Measurements from ENCODE around the gene MRPS7.
"Not testable (repeated sequence)": the region's sequence is repeated elsewhere in the genome, so short reads cannot be mapped to it uniquely, and the experiment has no call there.

MRPS7 gene

DNA sequence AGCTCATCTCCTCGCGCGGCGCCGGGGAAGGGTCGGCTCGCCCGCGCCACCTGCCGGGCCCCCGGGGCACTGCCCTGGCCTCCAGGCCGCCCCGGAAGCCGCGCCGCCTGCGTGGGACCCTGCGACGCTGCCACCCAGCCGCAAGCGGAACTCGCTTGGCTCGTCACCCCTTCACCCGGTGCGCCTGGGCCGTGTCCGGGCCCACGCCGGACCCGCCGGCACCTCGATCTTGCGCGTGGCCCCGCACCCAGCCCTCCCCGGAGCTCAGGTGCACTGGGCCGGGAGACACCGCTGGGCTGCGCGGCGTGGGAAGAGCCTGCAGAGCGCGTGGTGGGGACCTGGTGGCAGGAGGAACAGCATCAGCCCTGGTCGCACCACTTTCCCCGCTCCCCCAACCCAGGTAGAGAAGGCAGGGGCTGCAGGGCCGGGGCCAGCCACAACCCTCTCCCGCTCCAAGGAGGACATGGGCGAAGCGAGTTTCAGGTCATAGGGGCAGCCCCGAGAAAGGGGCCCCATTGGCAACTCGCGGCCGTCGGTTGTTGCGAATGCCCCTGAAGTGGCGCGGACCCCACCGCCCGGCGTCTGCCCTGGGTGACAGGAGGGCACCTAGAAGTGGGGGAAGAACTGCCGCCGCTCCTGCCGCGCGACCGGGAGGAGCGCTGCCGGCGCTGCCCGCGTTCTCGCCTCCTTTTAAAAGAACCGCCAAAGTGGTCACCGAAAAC is 9.7 kb downstream of the MRPS7 start:
- peak; percentile 85 for DNase-seq (ENCODE audit: low read depth)

DNA sequence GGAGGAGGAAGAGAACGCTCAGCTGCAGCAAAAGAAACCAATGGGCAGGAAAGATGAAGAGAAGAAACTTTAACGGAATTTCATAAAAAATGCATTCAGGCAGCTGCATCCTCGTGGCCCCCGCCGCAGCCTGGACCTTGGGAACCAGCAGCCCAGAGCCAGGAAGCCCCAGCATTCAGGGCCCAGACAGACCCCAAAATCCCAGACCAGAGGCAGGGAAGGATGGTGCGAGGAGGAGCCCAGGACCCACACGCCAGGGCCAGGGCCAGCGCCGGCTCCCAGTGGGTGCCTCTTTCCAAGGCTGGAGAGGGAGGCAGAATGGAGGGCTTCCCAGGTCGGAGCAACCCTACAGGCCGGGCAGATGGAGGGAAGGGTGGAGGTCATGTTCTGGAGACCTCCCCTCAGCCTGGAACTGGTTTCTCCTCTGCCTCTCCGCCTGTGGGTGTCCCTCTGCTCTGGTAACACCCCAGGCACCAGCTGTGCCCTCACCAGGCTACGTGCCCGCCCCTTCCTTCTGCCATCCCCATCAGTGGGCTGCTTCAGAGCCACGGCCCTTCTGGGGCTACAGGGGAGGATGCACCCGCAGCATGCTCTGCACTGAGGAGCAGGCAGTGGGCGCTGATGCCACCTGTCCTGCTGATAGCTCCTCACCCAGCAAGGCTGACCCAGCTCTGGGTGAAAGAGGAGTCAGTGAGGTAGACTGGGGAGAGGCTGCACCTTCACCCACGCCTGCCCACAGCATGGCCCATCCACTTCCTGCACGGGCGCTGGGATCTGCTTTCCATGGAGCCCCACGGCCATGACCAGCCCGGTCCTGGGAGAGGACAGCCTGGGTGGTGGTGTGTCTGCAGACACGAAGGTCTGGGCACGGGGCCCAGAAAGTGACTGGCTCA is 10.5 kb downstream of the MRPS7 start:
- DNase-seq (ENCODE audit: low read depth), result no peak

DNA sequence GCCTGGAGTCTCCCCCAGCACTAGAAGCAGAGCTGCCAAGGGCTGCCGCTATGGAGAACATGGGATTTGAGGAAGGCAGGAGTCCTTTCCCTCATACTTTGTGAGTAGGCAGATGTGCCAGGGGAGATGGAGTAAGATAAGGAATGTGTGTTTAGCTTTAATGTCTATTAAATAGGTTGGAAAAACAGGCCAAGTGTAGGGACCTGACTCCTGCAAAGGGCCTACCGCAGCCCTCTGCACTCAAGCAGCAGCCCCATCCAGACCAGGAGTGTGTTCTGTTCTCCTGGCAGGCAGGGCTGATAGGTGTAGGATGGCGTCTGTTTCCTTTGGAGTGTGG is 11.1 kb downstream of the MRPS7 start:
- DNase-seq (ENCODE audit: low read depth), result no peak

DNA sequence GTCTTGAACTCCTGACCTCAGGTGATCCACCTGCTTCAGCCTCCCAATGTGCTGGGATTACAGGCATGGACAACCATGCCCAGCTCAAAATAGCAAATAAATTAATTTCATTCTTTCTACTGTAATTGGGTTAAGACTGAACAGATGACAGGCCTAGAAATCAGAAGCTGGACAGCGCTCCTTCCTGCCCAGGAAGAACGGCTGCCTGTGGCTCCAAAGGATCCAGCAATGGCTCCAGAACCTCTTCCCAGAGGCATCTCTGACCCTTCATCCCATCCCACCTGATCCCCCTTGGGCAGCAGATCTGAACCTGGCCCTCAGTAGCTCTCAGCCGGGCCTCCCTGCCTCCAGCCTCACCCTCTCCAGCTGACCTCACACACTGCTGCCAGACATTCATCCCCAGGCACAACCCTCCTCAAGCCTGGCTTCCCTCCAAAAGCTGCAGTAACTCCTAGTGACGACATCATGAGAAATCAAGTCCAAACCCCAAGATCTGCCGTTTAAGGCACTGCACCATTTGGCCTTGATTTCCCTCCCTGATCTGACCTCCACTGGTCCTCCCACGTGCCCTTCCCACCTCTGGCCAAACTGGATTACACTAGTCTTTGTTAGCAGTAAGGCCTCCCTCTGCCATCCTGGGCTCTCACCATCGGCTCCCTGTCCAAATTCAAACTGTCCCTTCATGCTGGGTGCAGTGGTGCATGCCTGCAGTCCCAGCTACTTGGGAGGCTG is 12.5 kb downstream of the MRPS7 start:
- DNase-seq (ENCODE audit: low read depth), result no peak

DNA sequence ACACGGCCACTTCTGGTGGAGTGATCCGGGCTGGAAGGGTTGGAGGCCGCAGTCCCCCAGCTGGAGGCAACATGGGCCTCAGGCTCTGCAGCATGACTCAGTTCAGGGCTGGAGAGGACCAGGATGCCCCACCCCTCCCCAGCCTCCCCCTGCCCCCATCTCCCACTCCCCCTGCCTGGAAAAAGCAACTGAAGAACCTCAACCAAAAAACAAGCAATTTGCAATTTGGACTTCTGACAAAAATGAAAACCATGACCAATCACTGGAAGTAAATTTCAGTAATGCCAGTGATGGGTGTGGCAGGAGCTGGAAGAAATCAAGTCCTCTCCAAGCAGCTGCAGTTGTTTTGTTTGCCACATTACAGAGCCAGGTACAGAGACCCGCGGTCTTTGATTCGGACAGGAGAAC is 16.0 kb downstream of the MRPS7 start:
- DNase-seq (ENCODE audit: low read depth), result no peak

DNA sequence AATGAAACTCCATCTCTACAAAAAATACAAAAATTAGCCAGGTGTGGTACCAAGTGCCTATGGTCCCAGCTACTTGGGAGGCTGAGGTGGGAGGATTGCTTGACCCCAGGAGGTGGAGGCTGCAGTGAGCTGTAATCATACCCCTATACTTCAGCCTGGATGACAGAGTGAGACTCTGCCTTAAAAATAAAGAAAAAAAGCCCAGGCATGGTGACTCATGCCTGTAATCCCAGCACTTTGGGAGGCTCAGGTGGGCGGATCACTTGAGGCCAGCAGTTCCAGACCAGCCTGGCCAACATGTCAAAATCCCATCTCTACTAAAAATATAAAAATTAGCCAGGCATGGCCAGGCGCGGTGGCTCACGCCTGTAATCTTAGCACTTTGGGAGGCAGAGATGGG is 18.5 kb downstream of the MRPS7 start:
- DNase-seq (ENCODE audit: low read depth), result not testable (repeated sequence)

DNA sequence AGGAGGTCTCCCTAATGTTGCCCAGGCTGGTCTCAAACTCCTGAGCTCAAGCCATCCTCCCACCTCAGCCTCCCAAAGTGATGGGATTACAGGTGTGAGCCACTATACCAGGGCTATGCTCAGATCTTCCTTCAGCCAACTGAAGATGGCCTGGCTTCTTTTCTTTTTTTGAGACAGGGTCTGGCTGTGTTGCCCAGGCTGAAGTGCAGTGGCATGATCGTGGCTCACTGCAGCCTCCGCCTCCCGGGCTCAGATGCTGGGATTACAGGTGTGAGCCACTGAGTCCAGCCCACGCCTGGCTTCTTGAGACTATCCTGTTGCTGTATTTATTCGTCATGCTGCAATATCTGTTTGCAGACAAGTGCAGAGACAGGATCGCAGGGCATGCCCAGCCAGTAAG is 23.4 kb downstream of the MRPS7 start:
- DNase-seq (ENCODE audit: low read depth), result no peak

DNA sequence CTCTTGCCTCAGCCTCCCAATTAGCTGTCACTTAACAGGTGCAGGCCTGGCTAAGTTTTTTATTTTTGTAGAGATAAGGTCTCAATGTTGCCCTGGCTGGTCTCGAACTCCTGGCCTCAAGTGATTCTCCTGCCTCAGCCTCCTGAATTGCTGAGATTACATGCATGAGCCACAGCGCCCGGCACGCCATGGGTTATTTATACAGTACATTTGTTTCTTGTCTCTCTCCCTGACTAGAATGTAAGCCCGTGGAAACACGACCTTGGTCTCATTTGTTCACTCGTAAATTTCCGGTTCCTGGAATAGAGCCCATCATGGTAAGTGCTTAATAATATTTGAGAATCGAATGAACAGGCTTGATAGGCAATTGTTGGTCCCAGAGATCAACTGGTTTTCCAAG is 25.5 kb downstream of the MRPS7 start:
- no peak for DNase-seq (ENCODE audit: low read depth)

DNA sequence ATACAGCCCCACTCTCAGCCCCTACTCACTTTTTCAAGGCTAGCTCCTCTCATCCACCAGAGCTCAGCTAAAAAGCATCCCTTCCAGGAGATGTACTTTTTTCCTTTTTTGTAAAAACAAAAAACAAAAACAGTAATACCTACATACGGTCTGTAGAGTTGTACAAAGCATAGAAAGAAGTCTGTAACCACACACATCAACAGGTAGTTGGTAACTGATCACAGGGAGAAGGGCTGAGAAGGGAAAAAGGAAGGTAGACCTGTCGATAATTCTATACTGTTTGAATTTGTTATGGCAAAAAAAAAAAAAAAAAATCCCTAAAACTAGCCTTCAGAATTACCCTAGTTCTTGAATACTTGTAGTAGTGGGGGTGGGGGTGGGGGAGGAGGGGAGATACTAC is 26.7 kb downstream of the MRPS7 start:
- DNase-seq (ENCODE audit: low read depth), result no peak

DNA sequence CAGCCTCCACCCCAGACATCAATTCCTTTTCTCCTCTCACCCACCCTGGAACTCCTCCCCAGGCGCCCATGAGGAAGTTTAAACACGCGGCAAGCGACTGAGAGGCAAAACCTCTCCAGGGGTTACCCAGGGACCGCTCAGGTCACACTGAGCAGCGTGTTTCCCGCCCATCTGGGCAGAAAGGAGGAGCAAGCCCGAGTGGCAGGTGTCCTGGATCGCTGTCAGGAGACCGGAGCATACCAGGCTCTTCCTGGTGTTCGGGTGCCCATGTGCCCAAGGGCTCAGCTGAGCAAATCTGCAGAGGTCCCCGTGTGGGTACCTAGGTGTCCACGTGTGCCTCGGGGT is 27.1 kb downstream of the MRPS7 start:
- DNase-seq (ENCODE audit: low read depth), result no peak

DNA sequence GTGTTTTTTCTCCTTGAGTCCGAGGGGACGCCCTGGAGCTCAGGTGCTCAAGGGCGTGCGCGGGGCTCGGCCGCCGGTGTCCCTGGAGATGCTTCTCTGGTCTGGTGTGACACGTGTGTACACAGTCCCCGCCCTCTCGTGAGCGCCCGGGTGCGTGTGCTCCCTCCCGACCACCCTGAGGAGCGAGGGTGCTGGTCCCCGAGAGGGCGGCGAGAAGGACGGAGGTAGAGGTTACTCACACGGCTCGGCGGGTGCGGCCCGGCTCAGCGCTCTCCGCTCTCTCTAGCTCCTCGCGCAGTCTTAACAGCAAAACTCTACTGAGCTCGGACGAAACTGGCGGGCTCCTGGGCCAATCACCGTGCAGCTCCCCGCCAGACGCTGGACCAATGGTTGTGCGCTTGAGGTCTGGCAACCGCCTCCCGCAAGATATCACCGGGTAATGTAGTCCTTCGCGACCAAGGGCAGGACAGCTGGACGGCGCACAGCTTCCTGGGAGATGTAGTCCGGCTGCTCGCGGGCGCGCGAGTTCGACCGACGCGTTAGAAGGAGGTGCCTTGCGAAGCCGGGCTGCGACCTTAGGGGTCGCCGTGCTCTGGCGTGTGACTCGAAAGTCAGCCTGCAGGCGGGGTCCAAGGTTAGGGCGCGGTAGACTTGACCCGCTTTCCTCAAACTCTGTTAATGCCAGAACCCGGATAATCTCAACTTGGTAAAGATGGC is 27.6 kb downstream of the MRPS7 start, which contains the start of gene SLC25A19:
Gene SLC25A19 (minus strand): TSS at position 319 of the 717 bp plus-strand sequence. CDS start 2,669 bp downstream, outside the sequence.
- DNase-seq (ENCODE audit: low read depth), result peak; percentile 92

DNA sequence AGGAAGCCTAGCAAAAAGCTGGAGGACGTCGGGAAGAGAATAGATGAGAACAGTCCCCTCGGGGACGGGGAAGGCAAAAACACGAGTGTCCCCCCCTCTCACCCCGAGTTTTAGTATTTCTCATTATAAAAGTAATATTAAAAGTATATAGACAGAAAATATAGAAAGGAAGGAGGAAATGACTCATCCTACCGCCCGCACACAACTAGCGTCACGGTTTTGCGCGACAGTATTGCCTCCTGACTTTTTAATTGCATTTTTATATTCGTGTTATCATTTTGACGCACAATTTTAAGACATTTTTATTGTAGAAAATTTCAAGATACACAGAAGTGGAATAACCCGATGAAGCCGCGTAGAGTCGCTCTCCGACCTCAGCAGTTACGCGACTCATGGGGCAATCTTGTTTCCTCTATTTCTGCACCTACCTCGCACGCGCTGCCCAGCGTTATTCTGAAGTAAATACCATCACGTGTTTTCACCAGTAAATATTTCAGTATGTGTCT is 28.2 kb downstream of the MRPS7 start:
- peak; percentile 58 for DNase-seq (ENCODE audit: low read depth)

DNA sequence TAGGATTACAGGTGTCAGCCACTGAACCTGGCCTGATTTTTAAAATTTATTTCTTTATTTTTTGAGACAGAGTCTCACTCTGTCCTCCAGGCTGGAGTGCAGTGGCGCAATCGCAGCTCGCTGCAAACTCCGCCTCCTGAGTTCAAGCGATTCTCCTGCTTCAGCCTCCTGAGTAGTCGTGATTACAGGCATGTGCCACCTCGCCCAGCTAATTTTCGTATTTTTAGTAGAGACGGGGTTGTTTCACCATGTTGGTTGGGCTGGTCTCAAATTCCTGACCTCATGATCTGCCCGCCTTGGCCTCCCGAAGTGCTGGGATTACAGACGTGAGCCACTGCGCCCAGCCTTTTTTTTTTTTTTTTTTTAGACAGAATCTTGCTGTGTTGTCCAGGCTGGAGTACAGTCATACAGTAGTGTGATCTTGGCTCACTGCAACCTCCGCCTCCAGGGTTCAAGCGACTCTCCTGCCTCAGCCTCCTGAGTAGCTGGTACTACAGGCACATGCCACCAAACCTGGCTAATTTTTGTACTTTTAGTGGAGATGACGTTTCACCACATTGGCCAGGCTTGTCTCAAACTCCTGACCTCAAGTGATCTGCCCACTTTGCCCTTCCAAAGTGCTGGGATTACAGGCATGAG is 31.2 kb downstream of the MRPS7 start:
- not testable (repeated sequence) for DNase-seq (ENCODE audit: low read depth)

DNA sequence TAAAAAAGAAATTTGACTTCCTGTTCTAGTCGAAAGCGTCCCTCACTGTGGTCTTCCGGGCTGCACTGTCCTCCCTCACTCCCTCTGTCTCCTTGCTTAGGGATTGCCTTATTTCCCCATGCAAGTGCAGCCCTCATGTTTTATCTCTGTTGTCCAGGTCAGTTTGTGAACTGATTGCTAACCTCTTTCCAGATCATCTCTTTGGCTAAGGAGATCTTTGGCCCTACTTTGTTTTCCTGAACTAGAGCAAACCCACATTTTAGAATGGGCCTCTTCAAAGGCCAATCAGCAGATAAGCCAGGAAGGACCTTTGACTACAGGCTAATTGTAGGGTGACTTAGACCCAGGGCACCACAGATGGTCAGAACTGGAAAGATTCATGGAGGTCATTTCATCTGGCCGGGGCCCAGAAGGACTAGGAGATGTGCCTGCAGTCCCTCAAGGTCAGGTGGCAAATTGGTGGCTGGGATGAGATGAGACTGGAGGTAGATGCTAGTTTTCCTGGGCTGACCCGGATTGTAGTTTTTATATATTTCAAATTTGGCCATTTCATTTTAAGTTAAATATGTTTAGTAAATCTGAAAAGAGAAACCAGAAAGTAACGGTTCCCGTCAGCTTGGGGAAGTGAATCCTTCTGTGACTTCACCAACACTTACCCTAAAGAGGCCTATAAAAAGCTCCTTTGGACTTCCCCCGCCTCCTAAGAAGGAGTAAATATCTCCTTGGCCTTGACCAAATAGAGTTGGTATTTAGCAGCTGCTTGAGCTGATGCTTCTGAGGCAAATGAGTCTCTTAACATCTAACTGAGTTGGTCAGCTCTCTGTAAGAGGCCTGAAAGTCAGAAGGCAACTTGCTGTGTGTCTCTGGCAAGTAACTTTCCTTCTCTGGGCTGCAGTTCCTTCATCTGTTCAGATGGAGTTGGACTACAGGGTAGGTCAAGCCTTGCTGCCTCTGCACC is 33.8 kb downstream of the MRPS7 start:
- no peak for DNase-seq (ENCODE audit: low read depth)

DNA sequence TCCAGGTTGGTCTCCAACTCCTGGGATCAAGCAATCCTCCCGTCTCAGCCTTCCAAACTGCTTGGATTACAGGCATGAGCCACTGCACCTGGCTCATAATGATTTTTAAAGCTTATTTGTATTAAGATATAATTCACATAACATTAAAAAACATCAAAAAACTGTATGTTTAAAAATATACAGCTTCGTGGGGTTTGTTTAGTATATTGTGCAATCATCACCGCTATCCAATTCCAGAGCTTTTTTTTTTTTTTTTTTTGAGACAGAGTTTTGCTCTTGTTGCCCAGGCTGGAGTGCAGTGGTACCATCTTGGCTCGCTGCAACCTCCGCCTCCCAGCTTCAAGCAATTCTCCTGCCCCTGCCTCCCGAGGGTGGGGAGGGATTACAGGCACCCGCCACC is 38.6 kb downstream of the MRPS7 start:
- DNase-seq (ENCODE audit: low read depth), result no peak

DNA sequence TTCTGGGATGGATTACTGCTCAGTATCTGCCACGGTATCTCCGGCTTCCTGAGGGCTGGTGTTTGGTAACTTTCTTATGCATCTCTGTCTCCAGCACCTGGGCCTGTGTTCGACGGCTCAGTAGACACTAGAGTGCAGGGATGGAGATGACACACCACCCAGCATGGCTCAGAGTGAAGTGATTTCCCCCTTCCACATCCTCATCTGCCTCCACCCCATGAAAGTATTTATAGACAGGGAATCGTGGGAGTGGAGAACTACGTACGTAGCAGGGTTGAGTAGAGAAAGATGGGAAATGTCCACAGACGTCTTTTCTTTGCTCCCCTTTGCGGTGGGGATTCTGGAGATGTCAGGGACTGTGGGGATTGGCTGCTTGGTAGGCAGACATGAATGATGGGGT is 39.4 kb downstream of the MRPS7 start:
- no peak for DNase-seq (ENCODE audit: low read depth)

DNA sequence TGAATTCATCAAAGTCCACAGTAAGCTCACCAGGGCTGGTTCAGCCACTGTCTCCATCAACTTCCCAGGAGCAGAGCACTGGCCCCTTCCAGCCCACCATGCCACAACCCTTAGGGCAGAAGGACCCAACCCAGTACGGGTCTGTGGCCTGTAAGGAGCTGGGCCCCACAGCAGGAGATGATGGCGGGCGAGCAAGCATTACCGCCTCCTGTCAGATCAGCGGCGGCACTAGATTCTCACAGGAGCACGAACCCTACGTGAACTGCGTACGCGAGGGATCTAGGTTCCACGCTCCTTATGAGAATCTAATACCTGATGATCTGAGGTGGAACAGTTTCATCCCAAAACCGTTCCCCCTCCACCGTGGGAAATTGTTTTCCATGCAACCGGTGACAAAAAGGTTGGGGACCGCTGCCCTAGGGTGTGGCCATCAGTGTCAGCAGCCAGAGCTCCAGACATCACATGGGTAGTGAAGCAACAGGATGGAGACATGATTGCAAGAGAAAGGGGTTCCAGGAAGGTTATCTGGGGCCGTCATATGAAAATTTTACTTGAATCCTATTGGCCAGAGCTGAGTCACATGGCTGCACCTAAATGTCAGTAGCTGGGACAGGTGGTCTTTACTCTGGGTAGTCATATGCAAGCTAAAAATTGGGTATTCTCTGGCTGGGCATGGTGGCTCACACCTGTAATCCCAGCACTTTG is 40.0 kb downstream of the MRPS7 start:
- DNase-seq (ENCODE audit: low read depth), result no peak

DNA sequence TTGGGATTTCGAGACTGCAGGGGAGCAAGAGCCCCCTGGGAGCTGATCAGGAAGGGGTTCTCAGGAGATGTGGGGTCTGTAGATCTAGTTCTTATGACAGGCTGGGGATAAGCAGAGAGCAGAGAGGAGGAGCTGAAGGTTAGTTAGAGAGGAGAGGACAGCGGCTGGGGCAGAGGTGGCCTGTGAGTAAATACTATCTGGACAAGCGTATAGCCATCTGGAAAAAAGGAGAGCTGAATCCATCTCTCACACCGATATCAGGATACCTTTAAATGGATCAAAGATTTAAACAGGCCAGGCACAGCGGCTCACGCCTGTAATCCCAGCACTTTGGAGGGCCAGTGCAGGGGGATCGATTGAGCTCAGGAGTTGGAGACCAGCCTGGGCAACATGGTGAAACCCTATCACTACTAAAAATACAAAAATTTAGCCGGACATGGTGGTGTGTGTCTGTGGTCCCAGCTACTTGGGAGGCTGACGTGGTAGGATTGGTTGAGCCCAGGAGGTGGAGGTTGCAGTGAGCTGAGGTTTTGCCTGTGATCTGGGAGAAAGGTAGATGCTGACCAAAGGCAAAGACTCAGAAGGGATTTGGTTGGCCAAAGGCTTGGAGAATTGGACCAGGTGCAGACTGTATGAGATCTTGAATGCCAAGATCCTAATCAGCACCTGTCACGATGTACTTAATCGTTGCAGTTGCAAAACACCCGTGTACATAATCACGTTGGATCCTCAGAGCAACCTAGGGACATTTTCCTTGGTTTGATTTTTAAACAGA is 46.5 kb downstream of the MRPS7 start:
- no peak for DNase-seq (ENCODE audit: low read depth)

Measured in activated T-helper 9 cell treated with anti-CD3 and anti-CD28 coated beads, Interleukin-2, amount 50 U/mL, for 16 hours (primary cell).